GM18508 (cell line): ENCODE measurements around the gene ZNF214.

Experiments
- ATAC-seq: cut with Tn5 transposase; IDR thresholded peaks from one replicate; pipeline ENCODE4 v1.9.1; 2021; ENCODE audit warnings: moderate number of reproducible peaks; ENCODE audit not compliant: insufficient read depth, unreplicated experiment

Gene ZNF214

GRCh38 chr11:7020183-7020917 lies at the start of gene ZNF214, which contains the start of gene NLRP14:
TSS of gene ZNF214 (minus strand) at chr11:7020346. CDS start at chr11:7002835, 17,511 bp downstream.
TSS of gene NLRP14 (plus strand) at chr11:7020479. CDS start at chr11:7038587, 18,108 bp downstream.
- ATAC-seq = no peak

DNA sequence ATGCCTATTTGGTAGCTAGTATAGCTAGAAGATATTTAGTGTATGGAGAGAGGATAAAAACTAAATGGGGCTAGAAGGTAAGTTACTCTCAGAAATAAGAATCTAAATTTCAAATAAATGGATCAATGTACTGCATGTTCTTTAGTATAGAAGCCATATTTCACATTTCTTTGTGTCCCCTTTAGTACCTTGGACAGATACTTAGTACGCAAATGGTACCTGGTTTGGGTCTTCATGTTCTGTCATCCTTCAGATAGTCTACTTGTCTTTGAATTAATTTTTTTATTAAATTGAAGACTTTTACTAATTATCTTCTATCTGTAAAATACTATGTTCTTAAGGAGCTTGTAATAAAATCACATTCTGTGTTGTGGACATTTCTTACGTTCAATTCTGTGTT lies 42.4 kb upstream of the ZNF214 start:
- ATAC-seq = no peak

DNA sequence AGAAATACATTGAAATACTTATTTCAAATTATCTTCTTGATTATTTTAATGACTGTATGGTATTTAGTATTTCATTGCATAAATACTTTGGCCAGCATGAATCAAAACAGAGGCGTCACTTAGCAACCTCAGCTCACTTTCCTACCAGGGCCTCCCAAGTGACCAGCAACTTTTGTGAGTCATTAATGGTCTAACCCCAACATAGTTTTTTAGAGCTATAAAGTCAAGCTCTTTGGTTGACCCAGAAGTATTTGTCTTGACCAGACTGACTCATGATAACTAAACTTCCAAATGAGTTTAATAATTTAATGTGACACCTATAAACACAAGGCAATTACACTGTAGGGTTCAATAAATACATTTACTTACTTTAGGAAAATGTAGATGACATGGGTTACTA lies 40.7 kb upstream of the ZNF214 start:
- no peak for ATAC-seq

DNA sequence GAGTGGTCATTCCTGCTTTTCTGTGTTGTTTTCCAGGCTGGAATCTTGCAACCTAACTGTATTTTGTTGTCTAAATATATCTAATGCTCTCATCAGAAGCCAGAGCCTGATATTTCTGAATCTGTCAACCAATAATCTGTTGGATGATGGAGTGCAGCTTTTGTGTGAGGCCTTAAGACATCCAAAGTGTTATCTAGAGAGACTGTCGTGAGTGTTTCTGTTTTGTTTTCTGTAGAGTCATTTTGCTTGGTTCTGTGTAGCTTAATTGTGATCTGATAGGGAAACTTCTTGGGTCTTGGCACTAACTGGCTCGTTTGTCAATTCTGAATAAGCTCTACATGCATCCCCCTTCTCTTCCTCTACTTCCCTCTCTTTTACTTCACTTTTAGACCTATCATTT lies 37.5 kb upstream of the ZNF214 start:
- no peak for ATAC-seq

DNA sequence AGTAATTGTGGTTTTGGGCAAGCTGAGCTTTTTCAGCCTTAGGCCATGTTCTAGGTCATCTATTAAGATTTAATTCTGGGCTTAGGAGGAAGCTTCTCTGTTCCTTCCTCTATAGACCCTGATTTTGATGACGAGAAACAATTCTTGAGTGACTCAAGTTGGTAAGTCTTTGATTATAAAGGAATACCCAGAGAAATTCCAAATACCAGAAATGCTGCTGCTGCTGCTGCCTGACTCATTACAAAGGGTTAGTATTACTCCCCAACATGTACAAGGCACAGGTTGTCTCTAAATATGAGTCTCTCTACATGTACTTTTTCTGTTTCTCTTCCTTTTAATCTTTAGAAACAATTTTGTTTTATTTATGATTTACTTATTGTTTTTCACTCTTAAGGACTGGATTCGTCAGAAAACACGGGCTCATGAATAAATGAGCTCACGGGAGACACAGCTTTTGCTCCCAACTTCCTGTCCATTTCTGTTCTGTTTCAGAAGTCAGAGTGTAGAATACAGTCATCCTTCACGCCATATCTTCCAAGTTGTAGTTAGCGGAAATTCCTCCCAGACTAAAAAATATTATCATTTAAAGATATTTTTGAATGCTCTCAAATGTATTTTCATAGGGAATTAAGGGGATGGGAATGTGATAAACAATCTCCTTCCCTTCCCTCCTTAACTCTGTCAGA lies 36.8 kb upstream of the ZNF214 start:
- no peak for ATAC-seq

DNA sequence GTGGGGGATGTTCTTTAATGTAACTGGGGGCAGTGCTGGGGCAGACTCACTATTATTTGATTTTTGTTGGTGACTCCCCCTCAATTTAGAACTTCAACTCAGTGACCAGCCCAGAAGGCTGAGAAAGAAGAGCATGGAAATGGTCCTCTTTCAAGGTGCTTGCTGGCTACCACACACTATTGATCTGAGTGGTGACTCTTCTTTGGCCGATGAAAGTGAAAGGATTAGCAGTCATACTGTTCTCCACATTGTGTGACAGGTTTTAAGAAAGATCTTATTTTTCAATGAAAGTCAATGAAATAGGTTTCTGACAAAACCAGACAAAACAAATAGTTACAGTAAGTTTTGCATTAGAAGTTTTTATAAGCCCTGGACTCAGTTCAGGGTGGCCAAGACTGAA lies 30.0 kb upstream of the ZNF214 start:
- no peak for ATAC-seq

DNA sequence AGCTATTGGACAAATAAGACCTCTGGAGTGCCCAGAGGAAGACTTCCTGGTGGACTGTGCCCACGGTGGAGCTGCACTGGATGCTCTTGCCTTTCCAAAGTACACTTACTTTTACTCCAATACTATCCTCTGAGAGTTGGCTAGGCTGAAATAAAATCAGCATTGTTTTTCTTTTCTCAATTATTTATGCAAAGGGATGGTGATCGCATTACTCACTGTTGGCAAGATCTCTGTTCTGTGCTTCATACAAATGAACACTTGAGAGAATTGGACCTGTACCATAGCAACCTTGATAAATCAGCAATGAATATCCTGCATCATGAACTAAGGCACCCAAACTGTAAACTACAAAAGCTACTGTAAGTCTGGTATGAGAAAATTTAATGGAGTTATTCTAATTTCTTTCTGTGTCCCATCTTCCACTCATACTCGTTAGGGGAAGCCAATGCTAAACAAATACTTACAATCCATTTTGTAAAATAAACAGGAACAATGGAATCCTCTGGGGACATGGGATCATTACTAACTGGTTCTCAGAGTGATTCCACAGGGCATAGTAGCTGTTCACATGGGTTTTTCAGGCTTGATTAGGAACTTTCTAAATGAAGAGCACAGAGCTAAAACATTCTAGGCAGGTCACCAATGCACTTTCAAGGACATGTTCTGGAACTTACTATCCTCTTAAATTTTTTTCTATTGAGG lies 26.5 kb upstream of the ZNF214 start:
- ATAC-seq = no peak

DNA sequence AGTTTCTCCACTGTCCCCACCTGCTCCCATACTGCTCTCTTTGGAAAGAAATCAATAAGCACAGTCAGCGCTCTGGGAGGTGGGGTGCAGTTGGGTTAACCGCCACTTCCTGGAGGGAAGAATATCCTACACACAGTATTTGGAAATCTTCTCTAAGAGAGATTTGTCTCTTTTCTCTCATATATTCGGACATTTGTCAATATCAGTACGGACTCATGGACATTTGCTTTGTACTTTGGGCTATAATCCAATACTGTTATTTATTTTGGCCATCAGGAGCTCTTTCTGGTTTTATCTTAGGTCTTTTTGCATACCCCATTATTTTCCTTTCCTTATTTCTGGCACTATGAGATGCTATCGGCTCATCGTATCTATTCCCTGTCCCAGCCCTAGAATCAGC lies 13.9 kb upstream of the ZNF214 start:
- ATAC-seq = no peak

- ATAC-seq = no peak
Observed at GRCh38 chr11:7032692-7033091, 12.5 kb upstream of the ZNF214 start.

DNA sequence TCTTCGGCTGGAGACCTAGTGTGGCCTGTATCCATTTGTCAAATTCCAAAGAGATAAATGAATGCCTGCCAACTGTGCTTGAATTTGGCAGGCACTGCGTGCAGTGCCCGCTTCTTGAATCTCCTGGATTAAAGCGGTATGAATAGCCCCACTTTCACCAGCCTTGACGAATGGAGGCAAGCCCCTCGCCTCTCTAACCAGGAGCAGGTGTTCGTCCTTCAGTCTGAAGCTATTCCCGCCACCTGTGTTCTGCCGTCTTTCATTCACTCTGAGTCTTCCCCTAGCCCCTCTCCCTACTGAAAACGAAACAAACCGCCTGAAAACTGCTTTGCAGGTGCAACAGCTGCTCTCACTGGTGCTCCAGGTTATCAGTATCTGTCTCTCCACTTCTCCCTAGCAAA lies 11.3 kb upstream of the ZNF214 start:
- no peak for ATAC-seq

DNA sequence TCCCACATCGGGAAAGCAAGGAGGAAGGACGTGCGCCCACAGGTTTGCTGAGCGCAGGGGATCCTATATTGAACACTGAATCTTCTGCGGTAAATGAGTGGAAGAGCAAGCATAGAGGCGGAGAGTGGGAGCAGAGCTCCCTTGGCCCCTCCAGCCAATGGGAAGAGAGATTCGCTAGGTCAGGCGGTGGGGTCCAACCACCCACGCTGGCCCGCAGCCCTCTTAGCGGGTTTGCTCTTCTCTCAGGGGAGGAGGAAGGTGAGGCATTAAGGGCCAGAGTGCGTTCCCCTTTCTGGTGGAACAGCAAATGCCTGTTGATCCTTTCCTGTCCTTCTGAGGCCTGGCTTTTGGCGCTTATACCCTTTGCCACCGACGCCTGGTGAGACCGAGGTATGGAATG lies 10.7 kb upstream of the ZNF214 start:
- ATAC-seq = no peak

DNA sequence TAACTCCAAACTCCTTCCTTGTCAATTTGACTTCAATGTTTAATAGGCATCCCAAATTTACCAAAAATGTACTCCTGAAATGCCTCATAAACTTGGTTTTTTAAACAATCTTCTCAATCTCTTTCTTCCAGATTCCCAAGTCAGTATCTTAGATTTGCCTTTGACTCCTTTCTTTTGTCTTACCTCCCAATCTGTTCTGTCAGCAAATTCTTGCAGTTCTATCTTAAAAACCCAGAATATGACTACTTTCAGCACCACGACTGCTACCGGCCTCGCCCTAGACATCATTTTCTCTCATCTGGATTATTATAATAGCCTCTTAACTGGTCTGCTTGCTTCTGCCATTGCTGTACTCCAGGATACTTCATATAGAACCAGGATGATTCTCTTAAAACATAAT lies 8.0 kb upstream of the ZNF214 start:
- ATAC-seq = no peak

DNA sequence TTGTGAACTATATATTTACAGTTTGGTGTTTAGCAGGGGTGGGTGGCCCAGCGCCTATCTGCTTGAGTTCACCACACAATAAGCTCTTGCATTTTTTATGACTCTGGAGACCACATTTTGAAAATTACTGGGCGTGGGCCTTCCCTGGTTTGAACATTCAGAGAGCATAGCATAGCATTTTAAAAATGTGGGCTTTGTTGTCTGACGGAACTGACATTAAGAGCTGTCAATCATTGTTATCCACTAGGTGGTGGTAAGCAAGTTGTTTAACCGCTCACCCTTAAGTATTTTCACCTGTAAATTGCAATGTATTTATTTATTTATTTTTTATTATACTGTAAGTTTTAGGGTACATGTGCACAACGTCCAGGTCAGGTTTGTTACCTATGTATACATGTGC lies 1.2 kb upstream of the ZNF214 start:
- no peak for ATAC-seq

DNA sequence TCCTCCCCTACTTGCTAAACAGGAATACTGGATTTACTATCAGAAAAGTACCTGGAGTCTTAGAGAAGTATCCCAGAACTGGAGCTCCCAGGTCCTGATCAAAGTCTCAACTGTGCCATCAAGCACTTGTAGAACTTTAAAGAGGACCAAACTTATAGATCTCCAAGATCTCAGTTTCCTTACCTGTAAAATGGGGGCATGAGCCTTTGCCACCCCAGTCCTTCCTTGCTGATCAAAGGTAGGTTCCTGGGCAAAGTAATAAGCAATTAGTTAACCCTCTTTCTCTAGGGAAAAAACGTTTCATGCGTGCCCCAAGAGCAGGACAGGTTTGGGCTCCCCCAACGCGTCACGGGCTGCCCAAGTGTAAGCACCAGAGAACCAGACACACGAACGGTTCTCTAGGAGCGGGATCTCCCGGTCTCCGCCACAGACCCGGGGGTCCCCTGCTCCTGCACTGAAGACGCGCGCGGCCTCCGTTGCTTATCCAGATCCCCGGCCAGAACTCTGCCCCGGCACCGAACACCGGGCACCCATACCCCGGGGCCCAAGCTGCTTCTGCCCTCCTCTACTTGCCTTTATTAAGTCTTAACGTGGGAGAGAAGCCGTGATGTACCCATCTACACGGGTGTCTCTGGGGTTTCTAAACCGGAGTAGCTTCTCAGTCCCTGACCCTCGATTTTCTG lies 505 bp downstream of the ZNF214 start:
- ATAC-seq = no peak

- ATAC-seq = no peak
Observed at GRCh38 chr11:7016011-7016410, 4.1 kb downstream of the ZNF214 start.

GRCh38 chr11:7014118-7014517 lies 6.0 kb downstream of the ZNF214 start:
- ATAC-seq = no peak

DNA sequence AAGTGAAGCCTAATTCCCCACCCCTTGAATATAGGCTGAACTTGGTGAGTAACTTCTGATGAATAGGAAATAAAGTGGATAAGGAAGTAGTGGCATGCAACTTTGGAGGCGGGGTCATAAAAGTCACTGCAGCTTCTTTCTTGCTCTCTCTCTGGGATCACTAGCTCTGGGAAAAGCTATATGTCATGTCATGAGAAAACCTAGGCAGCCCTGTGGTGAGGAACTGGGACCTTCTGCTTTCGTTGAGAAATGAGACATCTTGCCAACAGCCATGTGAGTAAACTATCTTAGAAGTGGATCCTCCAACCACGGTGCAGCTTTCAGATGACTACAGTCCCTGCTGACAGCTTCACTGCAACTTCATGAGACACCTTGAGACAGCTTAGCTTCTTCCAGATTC lies 15.7 kb downstream of the ZNF214 start:
- no peak for ATAC-seq

DNA sequence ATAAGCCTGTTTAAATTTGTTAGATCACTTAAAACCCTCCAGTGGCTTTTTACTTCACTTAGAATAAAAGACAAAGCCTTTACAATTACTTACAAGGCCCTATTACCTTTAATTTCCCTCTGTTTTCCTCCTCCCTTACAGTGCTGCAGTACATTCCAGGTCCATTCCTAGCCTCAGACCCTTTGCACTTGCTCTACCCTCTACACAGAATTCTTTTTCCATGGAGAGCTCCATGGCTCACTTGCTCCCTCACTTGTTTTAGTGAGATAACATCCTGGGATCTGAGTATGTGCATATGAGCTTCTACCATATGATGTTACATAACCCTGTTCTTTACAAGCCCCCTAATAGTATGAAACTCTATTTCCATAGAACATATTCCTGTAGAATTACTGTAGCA lies 24.4 kb downstream of the ZNF214 start:
- ATAC-seq = no peak

DNA sequence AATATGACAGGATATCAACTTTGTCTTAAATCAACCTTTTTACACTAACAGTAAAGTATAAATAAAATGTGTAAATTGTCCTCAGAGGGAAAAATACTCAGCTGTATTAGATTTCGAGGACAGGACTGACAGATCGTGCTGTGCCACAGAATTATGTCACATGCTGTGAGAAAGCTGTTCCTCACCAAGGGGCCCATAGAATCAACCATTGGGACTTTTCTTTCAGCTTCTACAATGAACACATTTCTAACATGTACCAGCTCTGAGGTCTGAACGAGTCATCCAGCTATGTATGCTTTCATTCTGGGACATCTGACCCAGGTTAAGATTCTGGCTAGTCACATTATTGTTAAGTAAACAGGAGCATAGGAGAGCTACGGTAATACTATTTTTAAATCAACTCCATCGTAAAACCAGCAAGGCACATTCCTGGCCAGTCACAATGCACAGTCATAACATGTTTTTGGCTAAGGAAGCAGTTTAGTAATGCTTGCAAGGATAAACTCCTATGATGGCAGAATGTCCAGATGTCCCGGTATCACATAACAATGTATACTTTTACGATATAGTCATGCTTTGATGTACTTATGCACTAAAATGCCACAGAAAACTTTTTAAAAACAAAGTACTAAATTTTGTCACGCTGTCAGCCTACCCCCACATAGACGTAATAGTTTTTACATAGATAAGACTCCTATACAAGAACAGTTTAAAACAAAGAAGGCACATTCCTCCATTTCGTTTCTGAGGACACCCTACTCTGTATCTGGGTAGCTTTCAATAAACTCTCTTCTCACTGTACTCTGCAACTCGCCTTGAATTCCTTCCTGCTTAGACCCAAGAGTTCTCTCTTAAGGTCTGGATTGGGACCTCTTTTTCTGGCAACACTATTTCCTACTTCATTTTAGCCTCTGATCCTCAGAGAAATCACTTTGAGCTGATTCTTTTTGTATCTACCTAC lies 27.4 kb downstream of the ZNF214 start:
- ATAC-seq = no peak

DNA sequence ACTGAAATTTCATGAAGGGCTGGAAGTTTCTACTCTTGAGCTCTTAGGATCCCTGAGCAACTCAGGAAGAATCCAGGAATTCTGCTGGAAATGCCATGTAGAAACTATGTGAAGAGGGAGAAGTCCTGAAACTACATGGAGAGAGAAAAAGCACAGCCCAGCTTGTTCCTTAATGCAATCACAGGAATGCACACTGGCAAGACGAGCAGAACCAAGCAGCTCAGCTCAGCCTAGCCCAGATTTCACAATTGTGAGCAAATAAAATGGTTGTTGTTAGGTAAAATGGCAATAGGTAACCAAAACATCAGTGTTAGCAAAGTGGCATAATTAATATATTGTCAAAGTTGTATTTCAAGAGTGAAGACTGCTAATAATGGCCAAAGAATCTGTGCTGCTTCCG lies 28.1 kb downstream of the ZNF214 start:
- ATAC-seq = no peak
